A549 (cell line): ENCODE measurements around the gene CARS1. TPM values are rescaled to one million over a fixed set of nuclear protein-coding genes. Genes with fewer than 3 reads are reported as not detected.
A peak's percentile ranks its signal among the peaks of the same experiment; 100 is the strongest.

ENCODE experiments used
- ATAC-seq, 2 experiments: fragments of 200-7000 bp in 1 of 2; fragments of >200 bp in 1 of 2; cut with Nextera tagmentation in 1 of 2; cut with Tn5 transposase in 1 of 2; 3 replicates each; pipeline versions ENCODE4 v1.8.0 to v1.9.1; 2018 to 2020; ENCODE audit warnings: mild to moderate bottlenecking in 1 of 2, moderate library complexity in 1 of 2
- CTCF ChIA-PET: fragments of 300-600 bp; sonication (Branson Sonifier 250); formaldehyde crosslinking; extraction: SDS; loops from one replicate; lab custom pipeline; 2021; ENCODE audit warnings: antibody characterized with exemption, inconsistent platforms; lab: Yijun Ruan, JAX
- POLR2A ChIA-PET: fragments of 350-600 bp; formaldehyde crosslinking; extraction: SDS; loops from one replicate; lab custom pipeline; 2021; ENCODE audit warnings: antibody characterized with exemption, inconsistent platforms; lab: Yijun Ruan, JAX
- DNase-seq, 2 experiments: peaks; one replicate each; pipeline versions ENCODE4 v3.0.0 to v3.0.0-alpha.2; 2011 to 2016; ENCODE audit warnings: low read depth in 1 of 2, low spot score in 1 of 2
- FAIRE-seq: peaks from 2 replicates; lab custom pipeline; 2011; peaks lifted over from hg19 to GRCh38; lab: Jason Lieb, UNC
- H3K27ac ChIP-seq, 2 experiments: fragments of >200 bp; sonication (Bioruptor Twin); formaldehyde crosslinking; 3 replicates each; pipeline ENCODE4 v1.5.1; 2016 to 2017
- H3K4me1 ChIP-seq: fragments of >200 bp; sonication (Bioruptor Twin); formaldehyde crosslinking; 3 replicates; pipeline ENCODE4 v1.6.1; 2016
- H3K4me2 ChIP-seq: fragments of >200 bp; sonication (Bioruptor Twin); formaldehyde crosslinking; 3 replicates; pipeline ENCODE4 v1.6.1; 2016
- H3K4me3 ChIP-seq: fragments of >200 bp; sonication (Bioruptor Twin); formaldehyde crosslinking; 3 replicates; pipeline ENCODE4 v1.5.1; 2016
- H3K9me3 ChIP-seq: fragments of >200 bp; sonication (Bioruptor Twin); formaldehyde crosslinking; 3 replicates; pipeline ENCODE4 v1.6.1; 2016
- CEBPB ChIP-seq, 2 experiments: fragments of >200 bp in 1 of 2; sonication (Bioruptor Twin) in 1 of 2; formaldehyde crosslinking in 1 of 2; IDR thresholded peaks; 2 replicates each; pipeline ENCODE4 v1.6.1; 2012 to 2016
- CHD2 ChIP-seq: fragments of 150-350 bp; IDR thresholded peaks from 2 replicates; pipeline ENCODE4 v1.6.1; 2014; ENCODE audit warnings: low read length; ENCODE audit not compliant: partially characterized antibody
- EHF ChIP-seq: fragments of 250-450 bp; sonication (Bioruptor Pico); IDR thresholded peaks from 2 replicates; pipeline ENCODE4 v1.5.0; 2020; ENCODE audit warnings: mild to moderate bottlenecking
- ELK1 ChIP-seq: fragments of 150-350 bp; IDR thresholded peaks from 2 replicates; pipeline ENCODE4 v1.6.1; 2014; ENCODE audit warnings: low read depth, mild to moderate bottlenecking, low read length
- EP300 ChIP-seq, 2 experiments: fragments of >200 bp; sonication (Bioruptor Twin); formaldehyde crosslinking; IDR thresholded peaks; 2 replicates in 1 of 2; 3 replicates in 1 of 2; pipeline ENCODE4 v1.6.1; 2016 to 2017
- ESRRA ChIP-seq: fragments of 150-350 bp; IDR thresholded peaks from 2 replicates; pipeline ENCODE4 v1.6.1; 2014; ENCODE audit warnings: mild to moderate bottlenecking, low read length, borderline replicate concordance
- FOSL2 ChIP-seq, 2 experiments: fragments of 450-650 bp in 1 of 2; fragments of >200 bp in 1 of 2; sonication (Bioruptor Twin) in 1 of 2; formaldehyde crosslinking; IDR thresholded peaks; 2 replicates each; pipeline versions ENCODE4 v1.5.0 to v1.6.1; 2016 to 2020; ENCODE audit warnings: mild to moderate bottlenecking in 1 of 2, moderate library complexity in 1 of 2
- GATA3 ChIP-seq: IDR thresholded peaks from 2 replicates; pipeline ENCODE4 v1.6.1; 2012; ENCODE audit warnings: borderline replicate concordance
- JUNB ChIP-seq: fragments of >200 bp; sonication (Bioruptor Twin); formaldehyde crosslinking; IDR thresholded peaks from 2 replicates; pipeline ENCODE4 v1.6.1; 2016
- MAX ChIP-seq: IDR thresholded peaks from 2 replicates; pipeline ENCODE4 v1.6.1; 2012
- NPAS2 ChIP-seq: fragments of 250-450 bp; sonication (Bioruptor Pico); IDR thresholded peaks from 2 replicates; pipeline ENCODE4 v1.8.0; 2022; ENCODE audit warnings: mild to moderate bottlenecking, moderate library complexity, borderline replicate concordance
- POLR2AphosphoS2 ChIP-seq: conservative IDR thresholded peaks from 2 replicates; pipeline ENCODE4 v1.6.1; 2012; ENCODE audit warnings: low read length, improper control_type of control experiment, inconsistent platforms
- RNF2 ChIP-seq: fragments of 200-600 bp; sonication (generic); IDR thresholded peaks from 2 replicates; pipeline ENCODE4 v1.6.1; 2016; ENCODE audit warnings: low read depth, mild to moderate bottlenecking, antibody characterized with exemption, moderate library complexity, borderline replicate concordance
- TP53 ChIP-seq: fragments of 250-450 bp; sonication (Bioruptor Pico); IDR thresholded peaks from 2 replicates; pipeline ENCODE4 v1.5.0; 2021; ENCODE audit warnings: mild to moderate bottlenecking, moderate library complexity
- USF2 ChIP-seq: fragments of 450-650 bp; IDR thresholded peaks from 2 replicates; pipeline ENCODE4 v1.6.1; 2014; ENCODE audit warnings: antibody characterized with exemption
- ZC3H11A ChIP-seq: fragments of 450-650 bp; IDR thresholded peaks from 2 replicates; pipeline ENCODE4 v1.6.1; 2014; ENCODE audit warnings: antibody characterized with exemption, mild to moderate bottlenecking
- WGBS: methylation state at CpG from one replicate; pipeline ENCODE4 v1.1.6; 2017; ENCODE audit errors: missing lambda C conversion rate; 5-methylcytosine and 5-hydroxymethylcytosine counted together
- polyA plus RNA-seq, 4 experiments: library from polyadenylated mRNA; depleted of rRNA in 3 of 4; stranded (reverse); fragments of >200 nt; fragmentation: RNase III in 1 of 4; extraction: RNeasy Plus Mini Kit Qiagen cat#74134 plus additional on column Dnase treatment in 1 of 4; gene quantifications; 2 replicates in 3 of 4; 3 replicates in 1 of 4; pipeline ENCODE4 v1.2.3, GENCODE V29; 2011 to 2017

CARS1 gene
- polyA plus RNA-seq, 2 of the 4 experiments (the other 2 are of a cell fraction), result 52.7 to 130 TPM

GRCh38 chr11:3003396-3004231, 53.6 kb downstream of the CARS1 start:
- ChIA-PET POLR2A (interaction anchor here (1.2 kb wide), 1 partner anchor 12 kb away, joined by 5 read pairs; the partner anchor contains the start of gene NAP1L4), CTCF (interaction anchor here (0.6 to 1.6 kb wide), 6 partner anchors 10 to 470 kb away, joined by 3 to 8 read pairs (median 3); partner anchors contain the start of gene PHLDA2)
- no peak overlapping the region for H3K27ac ChIP-seq
- TF ChIP-seq EHF, result no peak
- TF ChIP-seq ESRRA, result no peak
- DNase-seq (no peak), ATAC-seq (peak in 1 of 2 experiments; percentile 14; a peak in 1 of 6 replicates), FAIRE-seq (no peak)
- 90% methylated on average over 11 of the region's 12 CpGs for WGBS
- no peaks in the 10 kb centered on the region for H3K4me1 ChIP-seq
- no peaks in the 10 kb centered on the region for H3K9me3 ChIP-seq
- no peak overlapping the region for H3K4me2 ChIP-seq
- H3K4me3 ChIP-seq, result no peak overlapping the region

GRCh38 chr11:3002871-3003270, 54.4 kb downstream of the CARS1 start:
- no peak for ATAC-seq
- H3K4me1 ChIP-seq, result no peaks in the 10 kb centered on the region
- DNase-seq, result no peak
- no peak for TF ChIP-seq FOSL2 (IDR thresholded peaks at IDR 0.05)
- no peak for TF ChIP-seq FOSL2 (CRISPR knock-in tag; IDR thresholded peaks at IDR 0.05)
- TF ChIP-seq CEBPB (IDR thresholded peaks at IDR 0.05), result no peak
- no peak for TF ChIP-seq GATA3
- no peak for TF ChIP-seq RNF2
- no peak for TF ChIP-seq EHF
- no peak for TF ChIP-seq CHD2
- no peak overlapping the region for H3K4me3 ChIP-seq
- 87% methylated on average over 8 of the region's 8 CpGs for WGBS
- CTCF ChIA-PET, result interaction anchor here (1.2 to 1.6 kb wide), 4 partner anchors 11 to 469 kb away, joined by 3 to 8 read pairs (median 5); partner anchors contain the start of gene NAP1L4
- H3K4me2 ChIP-seq, result no peak overlapping the region
- no peaks in the 10 kb centered on the region for H3K9me3 ChIP-seq
- H3K27ac ChIP-seq, result no peak overlapping the region
- FAIRE-seq, result no peak
- POLR2A ChIA-PET, result interaction anchor here (1.2 kb wide), 1 partner anchor 11 kb away, joined by 5 read pairs; the partner anchor contains the start of gene NAP1L4

- TF ChIP-seq ESRRA (no peak), EP300 (IDR thresholded peaks at IDR 0.05) (no peak), ZC3H11A (no peak), ELK1 (no peak)
- FAIRE-seq (no peak), DNase-seq (no peak), ATAC-seq (no peak)
- Histone ChIP-seq H3K9me3 (no peaks in the 10 kb centered on the region), H3K4me3 (no peak overlapping the region), H3K4me1 (no peaks in the 10 kb centered on the region), H3K4me2 (no peak overlapping the region), H3K27ac (no peak overlapping the region)
- ChIA-PET CTCF (interaction anchor here (1.5 to 1.7 kb wide), 4 partner anchors 11 to 35 kb away, joined by 4 to 8 read pairs (median 6); partner anchors contain the start of gene NAP1L4), POLR2A (no interaction called here)
- WGBS, result 89% methylated on average over 6 of the region's 8 CpGs
Observed at GRCh38 chr11:3002351-3002861, 54.8 kb downstream of the CARS1 start.

GRCh38 chr11:3001496-3001895, 55.7 kb downstream of the CARS1 start:
- CTCF ChIA-PET, result interaction anchor here (1.2 to 2.0 kb wide), 5 partner anchors 10 to 90 kb away, joined by 3 to 6 read pairs (median 4); partner anchors contain the start of gene NAP1L4
- H3K4me2 ChIP-seq, result no peak overlapping the region
- H3K4me3 ChIP-seq, result no peak overlapping the region
- DNase-seq, result no peak
- no peaks in the 10 kb centered on the region for H3K4me1 ChIP-seq
- H3K9me3 ChIP-seq, result no peaks in the 10 kb centered on the region
- no peak for TF ChIP-seq CEBPB (IDR thresholded peaks at IDR 0.05)
- TF ChIP-seq POLR2AphosphoS2, result no peak
- no peak for TF ChIP-seq JUNB
- no peak for TF ChIP-seq TP53 (CRISPR knock-in tag)
- TF ChIP-seq EP300 (IDR thresholded peaks at IDR 0.05), result no peak
- TF ChIP-seq ZC3H11A, result no peak
- TF ChIP-seq NPAS2, result no peak
- TF ChIP-seq USF2, result no peak
- TF ChIP-seq MAX, result no peak
- TF ChIP-seq, all 56 proteins: peak for 0
- no peak overlapping the region for H3K27ac ChIP-seq
- ATAC-seq, result no peak
- 84% methylated on average over 6 of the region's 6 CpGs for WGBS
- POLR2A ChIA-PET, result interaction anchor here (1.4 kb wide), 1 partner anchor 9 kb away, joined by 3 read pairs; the partner anchor contains the start of gene NAP1L4
- no peak for FAIRE-seq
